IMR-90 (cell line): Measurements from ENCODE around the gene SLC4A2. TPM values are rescaled to one million over a fixed set of nuclear protein-coding genes. Genes with fewer than 3 reads are reported as not detected.

Source experiments
- ATAC-seq: fragments of 200-7000 bp; cut with Tn5 transposase; 2 replicates; pipeline ENCODE4 v1.9.1; 2020; ENCODE audit warnings: low read depth, mild to moderate bottlenecking, moderate library complexity
- BruUV-seq: library from RNA; stranded (reverse); fragments of 400-500 nt; replicated peaks from 2 replicates; lab custom pipeline; 2021; lab: Mats Ljungman, UMichigan
- CTCF ChIA-PET: fragments of 300-600 bp; formaldehyde crosslinking; extraction: SDS; loops from one replicate; lab custom pipeline; 2021; ENCODE audit warnings: antibody characterized with exemption; lab: Yijun Ruan, JAX
- POLR2A ChIA-PET: fragments of 300-600 bp; sonication (Branson Sonifier 250); formaldehyde crosslinking; loops from one replicate; lab custom pipeline; 2022; ENCODE audit warnings: antibody characterized with exemption; ENCODE audit not compliant: unreplicated experiment; lab: Charles Lee
- DNase-seq: peaks from one replicate; pipeline ENCODE4 v3.0.0; 2013
- H2AFZ ChIP-seq: replicated peaks from 2 replicates; pipeline ENCODE3; 2013; ENCODE audit warnings: low read length, mild to moderate bottlenecking; ENCODE audit not compliant: poor library complexity
- H2AK5ac ChIP-seq: 2 replicates; pipeline ENCODE4 v1.6.1; 2013; ENCODE audit warnings: low read depth, low read length, inconsistent platforms
- H2AK9ac ChIP-seq: replicated peaks from 2 replicates; pipeline ENCODE3; 2013; ENCODE audit warnings: mild to moderate bottlenecking, low read depth, low read length, moderate library complexity; ENCODE audit not compliant: poor library complexity
- H2BK120ac ChIP-seq: 2 replicates; pipeline ENCODE4 v1.6.1; 2013; ENCODE audit warnings: low read depth, low read length, inconsistent platforms
- H2BK15ac ChIP-seq: 3 replicates; pipeline ENCODE4 v1.6.1; 2013; ENCODE audit warnings: low read depth, low read length, inconsistent platforms
- H2BK20ac ChIP-seq: 2 replicates; pipeline ENCODE4 v1.6.1; 2013; ENCODE audit warnings: low read depth, mild to moderate bottlenecking, inconsistent platforms, low read length, moderate library complexity
- H2BK5ac ChIP-seq: 2 replicates; pipeline ENCODE4 v1.6.1; 2013; ENCODE audit warnings: mild to moderate bottlenecking, low read depth, low read length, inconsistent platforms; ENCODE audit not compliant: poor library complexity, severe bottlenecking
- H3K14ac ChIP-seq: replicated peaks from 2 replicates; pipeline ENCODE4 v1.6.1; 2013; ENCODE audit warnings: low read depth, low read length, inconsistent platforms
- H3K18ac ChIP-seq: 2 replicates; pipeline ENCODE4 v1.6.1; 2013; ENCODE audit warnings: low read depth, low read length, control low read depth
- H3K23ac ChIP-seq: 2 replicates; pipeline ENCODE4 v1.6.1; 2013; ENCODE audit warnings: low read depth, low read length, inconsistent platforms
- H3K27ac ChIP-seq: 2 replicates; pipeline ENCODE4 v1.5.1; 2013; ENCODE audit warnings: mild to moderate bottlenecking, control low read depth, low read length; ENCODE audit not compliant: insufficient read depth
- H3K27me3 ChIP-seq: 2 replicates; pipeline ENCODE4 v1.6.1; 2013; ENCODE audit warnings: low read length; ENCODE audit not compliant: control insufficient read depth, insufficient read depth
- H3K36me3 ChIP-seq: 2 replicates; pipeline ENCODE4 v1.6.1; 2013; ENCODE audit warnings: low read length, mixed read lengths; ENCODE audit not compliant: control insufficient read depth, insufficient read depth
- H3K4ac ChIP-seq: 2 replicates; pipeline ENCODE4 v1.6.1; 2013; ENCODE audit warnings: low read depth, low read length, inconsistent platforms
- H3K4me1 ChIP-seq: 2 replicates; pipeline ENCODE4 v1.6.1; 2013; ENCODE audit warnings: low read length, mixed read lengths; ENCODE audit not compliant: control insufficient read depth, insufficient read depth
- H3K4me2 ChIP-seq: 2 replicates; pipeline ENCODE4 v1.6.1; 2013; ENCODE audit warnings: low read depth, mild to moderate bottlenecking, control low read depth, low read length, moderate library complexity
- H3K4me3 ChIP-seq: 2 replicates; pipeline ENCODE4 v1.5.1; 2013; ENCODE audit warnings: low read depth, mild to moderate bottlenecking, control low read depth, low read length, moderate library complexity; ENCODE audit not compliant: insufficient read depth
- H3K56ac ChIP-seq: 2 replicates; pipeline ENCODE4 v1.6.1; 2013; ENCODE audit warnings: low read length, inconsistent platforms; ENCODE audit not compliant: insufficient read depth; ENCODE audit errors: extremely low read depth
- H3K79me1 ChIP-seq, 2 experiments: 2 replicates each; pipeline ENCODE4 v1.6.1; 2013; ENCODE audit warnings: low read length in 2 of 2, inconsistent platforms in 1 of 2, low read depth in 1 of 2
- H3K9ac ChIP-seq: 2 replicates; pipeline ENCODE4 v1.6.1; 2013; ENCODE audit warnings: low read depth, low read length, control low read depth
- H3K9me1 ChIP-seq: 2 replicates; pipeline ENCODE4 v1.6.1; 2013; ENCODE audit warnings: low read length, inconsistent platforms; ENCODE audit not compliant: insufficient read depth
- H3K9me3 ChIP-seq: 2 replicates; pipeline ENCODE4 v1.6.1; 2013; ENCODE audit warnings: low read length; ENCODE audit not compliant: control insufficient read depth, insufficient read depth
- H4K20me1 ChIP-seq: 2 replicates; pipeline ENCODE4 v1.6.1; 2013; ENCODE audit warnings: low read length, inconsistent platforms; ENCODE audit not compliant: insufficient read depth
- H4K5ac ChIP-seq: 2 replicates; pipeline ENCODE4 v1.6.1; 2013; ENCODE audit warnings: mild to moderate bottlenecking, low read depth, low read length, control low read depth
- H4K8ac ChIP-seq, 2 experiments: 2 replicates each; pipeline ENCODE4 v1.6.1; 2013; ENCODE audit warnings: low read depth in 2 of 2, low read length in 2 of 2, control low read depth in 1 of 2, inconsistent platforms in 1 of 2
- H4K91ac ChIP-seq: 2 replicates; pipeline ENCODE4 v1.6.1; 2013; ENCODE audit warnings: low read depth, low read length, inconsistent platforms; ENCODE audit not compliant: insufficient read depth
- CHD1 ChIP-seq: IDR thresholded peaks from 2 replicates; pipeline ENCODE4 v1.6.1; 2012; ENCODE audit warnings: low read depth, low read length, improper control_type of control experiment
- CTCF ChIP-seq: conservative IDR thresholded peaks from 2 replicates; pipeline ENCODE4 v1.5.1; 2012; ENCODE audit warnings: mild to moderate bottlenecking, low read depth, low read length, improper control_type of control experiment
- ELK1 ChIP-seq: fragments of 150-350 bp; IDR thresholded peaks from 2 replicates; pipeline ENCODE4 v1.6.1; 2016; ENCODE audit warnings: low read depth, mild to moderate bottlenecking, low read length, moderate library complexity, borderline replicate concordance
- MAFK ChIP-seq: IDR thresholded peaks from 2 replicates; pipeline ENCODE4 v1.6.1; 2012; ENCODE audit warnings: low read depth, low read length, improper control_type of control experiment
- POLR2A ChIP-seq: IDR thresholded peaks from 2 replicates; pipeline ENCODE4 v1.6.1; 2012; ENCODE audit warnings: mild to moderate bottlenecking, low read depth, low read length
- RCOR1 ChIP-seq: IDR thresholded peaks from 2 replicates; pipeline ENCODE4 v1.6.1; 2012; ENCODE audit warnings: mild to moderate bottlenecking, low read length, improper control_type of control experiment; ENCODE audit not compliant: insufficient replicate concordance
- WGBS, 2 experiments: methylation state at CpG; one replicate each; pipeline versions ENCODE4 v1.1.5 to v1.1.7; 2013; ENCODE audit warnings: missing lambda C conversion rate in 2 of 2; ENCODE audit not compliant: insufficient read length in 1 of 2; ENCODE audit errors: extremely low coverage in 2 of 2; 5-methylcytosine and 5-hydroxymethylcytosine counted together
- dilution Hi-C: fragments of 300-500 bp; cut with HindIII; formaldehyde crosslinking; loops from one replicate; pipeline ENCODE4 v1.14.3; 2018; ENCODE audit warnings: low sequenced_read_pairs; ENCODE audit not compliant: unreplicated experiment
- in situ Hi-C: fragments of 300-500 bp; cut with MboI; formaldehyde crosslinking; loops from 3 replicates; pipeline ENCODE4 v1.14.3; 2019; ENCODE audit warnings: low sequenced_read_pairs, inconsistent platforms, mixed read lengths
- intact Hi-C: fragments of 100-400 bp; cut with micrococcal nuclease; formaldehyde crosslinking; loops from 2 replicates; pipeline ENCODE4 v1.10.0; 2022
- polyA plus RNA-seq, 3 experiments: library from polyadenylated mRNA; depleted of rRNA; stranded (reverse); fragments of >200 nt; gene quantifications; 2 replicates each; pipeline ENCODE4 v1.2.3, GENCODE V29; 2012; ENCODE audit warnings: low replicate concordance in 1 of 3
- total RNA-seq: library from RNA; depleted of rRNA; stranded (reverse); fragments of >200 nt; gene quantifications from 2 replicates; pipeline ENCODE4 v1.2.3, GENCODE V29; 2012

Gene SLC4A2
- total and polyA plus RNA-seq, 2 of the 4 experiments (the other 2 are of a cell fraction), result 29.6 to 91.0 TPM

GRCh38 chr7:151045262-151045661 lies 14.1 kb upstream of the SLC4A2 start:
- in situ Hi-C loops, result no loop called here
- Histone ChIP-seq H3K27ac (no peak overlapping the region), H3K23ac (no peak overlapping the region), H3K27me3 (no peaks in the 10 kb centered on the region; the same call in 1 of the 2 replicates), H4K20me1 (peaks cover 16% of the 10 kb centered on the region), H3K56ac (no peak overlapping the region), H4K8ac (no peak overlapping the region), H2BK5ac (no peak overlapping the region), H3K9ac (no peak overlapping the region), H2AFZ (no peak overlapping the region), H2BK120ac (no peak overlapping the region), H3K79me1 (no peaks in the 10 kb centered on the region), H3K4ac (no peak overlapping the region), H3K18ac (no peak overlapping the region), H3K14ac (no peak overlapping the region), H2AK9ac (no peak overlapping the region), H4K5ac (no peak overlapping the region), H4K91ac (no peak overlapping the region), H2BK15ac (no peak overlapping the region), H3K9me1 (peaks cover 6% of the 10 kb centered on the region; the same call in 1 of the 2 replicates), H3K9me3 (no peaks in the 10 kb centered on the region), H3K4me3 (no peak overlapping the region), H3K36me3 (peaks cover 12% of the 10 kb centered on the region; the same call in 1 of the 2 replicates), H2BK20ac (no peak overlapping the region), H3K4me1 (peaks cover 11% of the 10 kb centered on the region; the same call in 1 of the 2 replicates), H2AK5ac (no peak overlapping the region), H3K4me2 (no peak overlapping the region)
- no peak for ATAC-seq
- TF ChIP-seq RCOR1 (no peak), MAFK (no peak), CHD1 (no peak), ELK1 (no peak), POLR2A (no peak), CTCF (no peak)
- intact Hi-C loops, result no loop called here
- dilution Hi-C loops, result no loop called here
- no CpG with 5 or more reads among the region's 11 CpGs for WGBS, 2 experiments
- no peak for DNase-seq
- BruUV-seq, result no TSS peak
- ChIA-PET POLR2A (no interaction called here), CTCF (no interaction called here)
